DOHH2 (cell line): Measurements from ENCODE around the gene SFI1.

Experiments used
- CTCF ChIP-seq: fragments of 200-600 bp; sonication (generic); IDR thresholded peaks from one replicate; pipeline ENCODE4 v1.5.1; 2014; ENCODE audit warnings: antibody characterized with exemption, mild to moderate bottlenecking, low read depth, low read length; ENCODE audit not compliant: poor library complexity, severe bottlenecking
- EZH2phosphoT487 ChIP-seq: fragments of 200-600 bp; sonication (generic); IDR thresholded peaks from 2 replicates; pipeline ENCODE4 v1.6.1; 2017; ENCODE audit warnings: borderline replicate concordance, mild to moderate bottlenecking, antibody characterized with exemption, low read length, moderate library complexity, mixed read lengths

- TF ChIP-seq EZH2phosphoT487 (no peak), CTCF (no peak)
Observed at GRCh38 chr22:31603574-31603973, 107.2 kb downstream of the SFI1 start.
